ENCODE measurements around the gene TCEA2. TPM values are rescaled to one million over a fixed set of nuclear protein-coding genes. Genes with fewer than 3 reads are reported as not detected.

Gene TCEA2
- total and polyA plus RNA-seq, 8 donors, result 11.6 to 52.9 (median 14.1) TPM

- ATAC-seq, result no peak
- no peak for FAIRE-seq
These were observed 34.9 kb upstream of the TCEA2 start for GRCh38 chr20:64027981-64028685.

GRCh38 chr20:64029293-64030117, 33.5 kb upstream of the TCEA2 start:
- intact Hi-C loops (cut with DNase I), result loop anchor here in 1 of 3 donors (10.0 kb wide), 1 partner anchor 95 kb away; no protein-coding TSS in a partner anchor
- WGBS, 2 donors, result 95 to 98% methylated on average over 31 to 38 of the region's 38 CpGs

More at GRCh38 chr20:64027981-64028685, 34.9 kb upstream of the TCEA2 start:
- Histone ChIP-seq H3K4me3 (no peak overlapping the region), H3K9me3 (no peaks in the 10 kb centered on the region), H3K27ac (no peak overlapping the region), H3K36me3 (peaks cover 12 to 89% (median 53%) of the 10 kb centered on the region in 3 donors), H3K27me3 (no peaks in the 10 kb centered on the region), H3K4me1 (peaks cover 0 to 8% (median 0%) of the 10 kb centered on the region in 3 donors)
- WGBS, 2 donors, result 91 to 92% methylated on average over 24 of the region's 24 CpGs
- intact Hi-C loops (cut with DNase I), result no loop called here
- DNase-seq, result no peak
- no peak for TF ChIP-seq CTCF (IDR thresholded peaks at IDR 0.05)

GRCh38 chr20:64030371-64031134, 32.4 kb upstream of the TCEA2 start:
- WGBS, 2 donors, result 86 to 88% methylated on average over 20 of the region's 20 CpGs
- intact Hi-C loops (cut with DNase I), result loop anchor here in 1 of 3 donors (10.0 kb wide), 1 partner anchor 94 kb away; no protein-coding TSS in a partner anchor
- Histone ChIP-seq H3K4me3 (no peak overlapping the region), H3K4me1 (no peaks in the 10 kb centered on the region), H3K36me3 (peaks cover 12 to 70% (median 37%) of the 10 kb centered on the region in 3 donors), H3K9me3 (no peaks in the 10 kb centered on the region), H3K27ac (no peak overlapping the region), H3K27me3 (no peaks in the 10 kb centered on the region)
- TF ChIP-seq CTCF (IDR thresholded peaks at IDR 0.05), result no peak
- DNase-seq (peak in 1 of 6 donors; percentile 9), ATAC-seq (peak in 2 of 4 donors; percentile 15 to 16), FAIRE-seq (no peak)

More at GRCh38 chr20:64029293-64030117, 33.5 kb upstream of the TCEA2 start:
- H3K36me3 ChIP-seq, result peaks cover 12 to 80% (median 47%) of the 10 kb centered on the region in 3 donors
- peak in 1 of 6 donors; percentile 16 for DNase-seq
- H3K4me1 ChIP-seq, result no peaks in the 10 kb centered on the region
- no peak overlapping the region for H3K27ac ChIP-seq
- H3K27me3 ChIP-seq, result no peaks in the 10 kb centered on the region
- no peak for FAIRE-seq
- no peak for TF ChIP-seq CTCF (IDR thresholded peaks at IDR 0.05)
- no peak for ATAC-seq
- no peaks in the 10 kb centered on the region for H3K9me3 ChIP-seq
- H3K4me3 ChIP-seq, result no peak overlapping the region

GRCh38 chr20:64031822-64032314, 31.1 kb upstream of the TCEA2 start:
- Histone ChIP-seq H3K4me3 (no peak overlapping the region), H3K36me3 (peaks cover 12 to 59% (median 30%) of the 10 kb centered on the region in 3 donors), H3K9me3 (no peaks in the 10 kb centered on the region), H3K27ac (no peak overlapping the region), H3K4me1 (no peaks in the 10 kb centered on the region), H3K27me3 (no peaks in the 10 kb centered on the region)
- WGBS, 2 donors, result 92 to 93% methylated on average over 19 of the region's 19 CpGs
- ATAC-seq (no peak), DNase-seq (no peak), FAIRE-seq (no peak)
- intact Hi-C loops (cut with DNase I), result loop anchor here in 1 of 3 donors (10.0 kb wide), 1 partner anchor 93 kb away; no protein-coding TSS in a partner anchor
- TF ChIP-seq CTCF (IDR thresholded peaks at IDR 0.05), result no peak
